IMR-90 (cell line): ENCODE measurements around the gene GALNT9. TPM values are rescaled to one million over a fixed set of nuclear protein-coding genes. Genes with fewer than 3 reads are reported as not detected.
A peak's percentile ranks its signal among the peaks of the same experiment; 100 is the strongest.

Experiments
- ATAC-seq: fragments of 200-7000 bp; cut with Tn5 transposase; 2 replicates; pipeline ENCODE4 v1.9.1; 2020; ENCODE audit warnings: low read depth, mild to moderate bottlenecking, moderate library complexity
- BruUV-seq: library from RNA; stranded (reverse); fragments of 400-500 nt; replicated peaks from 2 replicates; lab custom pipeline; 2021; lab: Mats Ljungman, UMichigan
- CTCF ChIA-PET: fragments of 300-600 bp; formaldehyde crosslinking; extraction: SDS; loops from one replicate; lab custom pipeline; 2021; ENCODE audit warnings: antibody characterized with exemption; lab: Yijun Ruan, JAX
- POLR2A ChIA-PET: fragments of 300-600 bp; sonication (Branson Sonifier 250); formaldehyde crosslinking; loops from one replicate; lab custom pipeline; 2022; ENCODE audit warnings: antibody characterized with exemption; ENCODE audit not compliant: unreplicated experiment; lab: Charles Lee
- DNase-seq: peaks from one replicate; pipeline ENCODE4 v3.0.0; 2013
- H2AFZ ChIP-seq: replicated peaks from 2 replicates; pipeline ENCODE3; 2013; ENCODE audit warnings: low read length, mild to moderate bottlenecking; ENCODE audit not compliant: poor library complexity
- H2AK5ac ChIP-seq: 2 replicates; pipeline ENCODE4 v1.6.1; 2013; ENCODE audit warnings: low read depth, low read length, inconsistent platforms
- H2AK9ac ChIP-seq: replicated peaks from 2 replicates; pipeline ENCODE3; 2013; ENCODE audit warnings: mild to moderate bottlenecking, low read depth, low read length, moderate library complexity; ENCODE audit not compliant: poor library complexity
- H2BK120ac ChIP-seq: 2 replicates; pipeline ENCODE4 v1.6.1; 2013; ENCODE audit warnings: low read depth, low read length, inconsistent platforms
- H2BK15ac ChIP-seq: 3 replicates; pipeline ENCODE4 v1.6.1; 2013; ENCODE audit warnings: low read depth, low read length, inconsistent platforms
- H2BK20ac ChIP-seq: 2 replicates; pipeline ENCODE4 v1.6.1; 2013; ENCODE audit warnings: low read depth, mild to moderate bottlenecking, inconsistent platforms, low read length, moderate library complexity
- H2BK5ac ChIP-seq: 2 replicates; pipeline ENCODE4 v1.6.1; 2013; ENCODE audit warnings: mild to moderate bottlenecking, low read depth, low read length, inconsistent platforms; ENCODE audit not compliant: poor library complexity, severe bottlenecking
- H3K14ac ChIP-seq: replicated peaks from 2 replicates; pipeline ENCODE4 v1.6.1; 2013; ENCODE audit warnings: low read depth, low read length, inconsistent platforms
- H3K18ac ChIP-seq: 2 replicates; pipeline ENCODE4 v1.6.1; 2013; ENCODE audit warnings: low read depth, low read length, control low read depth
- H3K23ac ChIP-seq: 2 replicates; pipeline ENCODE4 v1.6.1; 2013; ENCODE audit warnings: low read depth, low read length, inconsistent platforms
- H3K27ac ChIP-seq: 2 replicates; pipeline ENCODE4 v1.5.1; 2013; ENCODE audit warnings: mild to moderate bottlenecking, control low read depth, low read length; ENCODE audit not compliant: insufficient read depth
- H3K27me3 ChIP-seq: 2 replicates; pipeline ENCODE4 v1.6.1; 2013; ENCODE audit warnings: low read length; ENCODE audit not compliant: control insufficient read depth, insufficient read depth
- H3K36me3 ChIP-seq: 2 replicates; pipeline ENCODE4 v1.6.1; 2013; ENCODE audit warnings: low read length, mixed read lengths; ENCODE audit not compliant: control insufficient read depth, insufficient read depth
- H3K4ac ChIP-seq: 2 replicates; pipeline ENCODE4 v1.6.1; 2013; ENCODE audit warnings: low read depth, low read length, inconsistent platforms
- H3K4me1 ChIP-seq: 2 replicates; pipeline ENCODE4 v1.6.1; 2013; ENCODE audit warnings: low read length, mixed read lengths; ENCODE audit not compliant: control insufficient read depth, insufficient read depth
- H3K4me2 ChIP-seq: 2 replicates; pipeline ENCODE4 v1.6.1; 2013; ENCODE audit warnings: low read depth, mild to moderate bottlenecking, control low read depth, low read length, moderate library complexity
- H3K4me3 ChIP-seq: 2 replicates; pipeline ENCODE4 v1.5.1; 2013; ENCODE audit warnings: low read depth, mild to moderate bottlenecking, control low read depth, low read length, moderate library complexity; ENCODE audit not compliant: insufficient read depth
- H3K56ac ChIP-seq: 2 replicates; pipeline ENCODE4 v1.6.1; 2013; ENCODE audit warnings: low read length, inconsistent platforms; ENCODE audit not compliant: insufficient read depth; ENCODE audit errors: extremely low read depth
- H3K79me1 ChIP-seq, 2 experiments: 2 replicates each; pipeline ENCODE4 v1.6.1; 2013; ENCODE audit warnings: low read length in 2 of 2, inconsistent platforms in 1 of 2, low read depth in 1 of 2
- H3K9ac ChIP-seq: 2 replicates; pipeline ENCODE4 v1.6.1; 2013; ENCODE audit warnings: low read depth, low read length, control low read depth
- H3K9me1 ChIP-seq: 2 replicates; pipeline ENCODE4 v1.6.1; 2013; ENCODE audit warnings: low read length, inconsistent platforms; ENCODE audit not compliant: insufficient read depth
- H3K9me3 ChIP-seq: 2 replicates; pipeline ENCODE4 v1.6.1; 2013; ENCODE audit warnings: low read length; ENCODE audit not compliant: control insufficient read depth, insufficient read depth
- H4K20me1 ChIP-seq: 2 replicates; pipeline ENCODE4 v1.6.1; 2013; ENCODE audit warnings: low read length, inconsistent platforms; ENCODE audit not compliant: insufficient read depth
- H4K5ac ChIP-seq: 2 replicates; pipeline ENCODE4 v1.6.1; 2013; ENCODE audit warnings: mild to moderate bottlenecking, low read depth, low read length, control low read depth
- H4K8ac ChIP-seq, 2 experiments: 2 replicates each; pipeline ENCODE4 v1.6.1; 2013; ENCODE audit warnings: low read depth in 2 of 2, low read length in 2 of 2, control low read depth in 1 of 2, inconsistent platforms in 1 of 2
- H4K91ac ChIP-seq: 2 replicates; pipeline ENCODE4 v1.6.1; 2013; ENCODE audit warnings: low read depth, low read length, inconsistent platforms; ENCODE audit not compliant: insufficient read depth
- BHLHE40 ChIP-seq: fragments of 150-350 bp; IDR thresholded peaks from 2 replicates; pipeline ENCODE4 v1.6.1; 2016; ENCODE audit warnings: mild to moderate bottlenecking, low read depth, low read length
- CEBPB ChIP-seq: IDR thresholded peaks from 2 replicates; pipeline ENCODE4 v1.6.1; 2012; ENCODE audit warnings: low read depth, low read length, improper control_type of control experiment
- CHD1 ChIP-seq: IDR thresholded peaks from 2 replicates; pipeline ENCODE4 v1.6.1; 2012; ENCODE audit warnings: low read depth, low read length, improper control_type of control experiment
- CTCF ChIP-seq: conservative IDR thresholded peaks from 2 replicates; pipeline ENCODE4 v1.5.1; 2012; ENCODE audit warnings: mild to moderate bottlenecking, low read depth, low read length, improper control_type of control experiment
- ELK1 ChIP-seq: fragments of 150-350 bp; IDR thresholded peaks from 2 replicates; pipeline ENCODE4 v1.6.1; 2016; ENCODE audit warnings: low read depth, mild to moderate bottlenecking, low read length, moderate library complexity, borderline replicate concordance
- FOS ChIP-seq: fragments of 150-350 bp; IDR thresholded peaks from 2 replicates; pipeline ENCODE4 v1.6.1; 2016; ENCODE audit warnings: low read depth, low read length
- MAFK ChIP-seq: IDR thresholded peaks from 2 replicates; pipeline ENCODE4 v1.6.1; 2012; ENCODE audit warnings: low read depth, low read length, improper control_type of control experiment
- MAZ ChIP-seq: IDR thresholded peaks from 2 replicates; pipeline ENCODE4 v1.6.1; 2012; ENCODE audit warnings: low read depth, mild to moderate bottlenecking, low read length, improper control_type of control experiment, moderate library complexity, borderline replicate concordance
- MXI1 ChIP-seq: IDR thresholded peaks from 2 replicates; pipeline ENCODE4 v1.6.1; 2012; ENCODE audit warnings: low read depth, mild to moderate bottlenecking, low read length, moderate library complexity, borderline replicate concordance
- NFE2L2 ChIP-seq: fragments of 150-350 bp; IDR thresholded peaks from 2 replicates; pipeline ENCODE4 v1.6.1; 2016; ENCODE audit warnings: low read depth, mild to moderate bottlenecking, low read length
- POLR2A ChIP-seq: IDR thresholded peaks from 2 replicates; pipeline ENCODE4 v1.6.1; 2012; ENCODE audit warnings: mild to moderate bottlenecking, low read depth, low read length
- RAD21 ChIP-seq: IDR thresholded peaks from 2 replicates; pipeline ENCODE4 v1.6.1; 2012; ENCODE audit warnings: low read length, improper control_type of control experiment
- RCOR1 ChIP-seq: IDR thresholded peaks from 2 replicates; pipeline ENCODE4 v1.6.1; 2012; ENCODE audit warnings: mild to moderate bottlenecking, low read length, improper control_type of control experiment; ENCODE audit not compliant: insufficient replicate concordance
- RFX5 ChIP-seq: IDR thresholded peaks from 2 replicates; pipeline ENCODE4 v1.8.0; 2012; ENCODE audit warnings: low read depth, mild to moderate bottlenecking, low read length, moderate library complexity
- SMC3 ChIP-seq: fragments of 150-350 bp; IDR thresholded peaks from 2 replicates; pipeline ENCODE4 v1.6.1; 2016; ENCODE audit warnings: low read depth, mild to moderate bottlenecking, antibody characterized with exemption, low read length, moderate library complexity
- USF2 ChIP-seq: fragments of 150-350 bp; IDR thresholded peaks from 2 replicates; pipeline ENCODE4 v1.6.1; 2017; ENCODE audit warnings: mild to moderate bottlenecking, antibody characterized with exemption, low read length, low read depth
- WGBS, 2 experiments: methylation state at CpG; one replicate each; pipeline versions ENCODE4 v1.1.5 to v1.1.7; 2013; ENCODE audit warnings: missing lambda C conversion rate in 2 of 2; ENCODE audit not compliant: insufficient read length in 1 of 2; ENCODE audit errors: extremely low coverage in 2 of 2; 5-methylcytosine and 5-hydroxymethylcytosine counted together
- dilution Hi-C: fragments of 300-500 bp; cut with HindIII; formaldehyde crosslinking; loops from one replicate; pipeline ENCODE4 v1.14.3; 2018; ENCODE audit warnings: low sequenced_read_pairs; ENCODE audit not compliant: unreplicated experiment
- in situ Hi-C: fragments of 300-500 bp; cut with MboI; formaldehyde crosslinking; loops from 3 replicates; pipeline ENCODE4 v1.14.3; 2019; ENCODE audit warnings: low sequenced_read_pairs, inconsistent platforms, mixed read lengths
- intact Hi-C: fragments of 100-400 bp; cut with micrococcal nuclease; formaldehyde crosslinking; loops from 2 replicates; pipeline ENCODE4 v1.10.0; 2022
- polyA plus RNA-seq, 3 experiments: library from polyadenylated mRNA; depleted of rRNA; stranded (reverse); fragments of >200 nt; gene quantifications; 2 replicates each; pipeline ENCODE4 v1.2.3, GENCODE V29; 2012; ENCODE audit warnings: low replicate concordance in 1 of 3
- total RNA-seq: library from RNA; depleted of rRNA; stranded (reverse); fragments of >200 nt; gene quantifications from 2 replicates; pipeline ENCODE4 v1.2.3, GENCODE V29; 2012

Gene GALNT9
- total and polyA plus RNA-seq, 2 of the 4 experiments (the other 2 are of a cell fraction), result under 0.01 to 0.12 TPM

- H2BK5ac ChIP-seq, result peak overlapping the region; percentile 19
- dilution Hi-C loops, result no loop called here
- H2AFZ ChIP-seq, result no peak overlapping the region
- H4K5ac ChIP-seq, result no peak overlapping the region
- intact Hi-C loops, result no loop called here
- H2AK5ac ChIP-seq, result no peak overlapping the region
- ATAC-seq, result no peak
- H3K14ac ChIP-seq, result no peak overlapping the region
- no peak overlapping the region for H3K18ac ChIP-seq
- no peak overlapping the region for H3K9ac ChIP-seq
- H2BK20ac ChIP-seq, result no peak overlapping the region
- no peak overlapping the region for H2BK15ac ChIP-seq
- peaks cover 1% of the 10 kb centered on the region; the same call in 1 of the 2 replicates for H3K27me3 ChIP-seq
- CTCF ChIA-PET, result no interaction called here
- no peak overlapping the region for H3K4ac ChIP-seq
- peaks cover 8% of the 10 kb centered on the region; the same call in 1 of the 2 replicates for H3K9me3 ChIP-seq
- no peak overlapping the region for H4K8ac ChIP-seq
- DNase-seq, result no peak
- no peak overlapping the region for H3K4me2 ChIP-seq
- H3K9me1 ChIP-seq, result no peaks in the 10 kb centered on the region
- POLR2A ChIA-PET, result no interaction called here
- BruUV-seq, result no TSS peak
- no peak for TF ChIP-seq RCOR1
- TF ChIP-seq CHD1, result no peak
- TF ChIP-seq CEBPB, result no peak
- TF ChIP-seq MAZ, result no peak
- no peak for TF ChIP-seq SMC3
- TF ChIP-seq MAFK, result no peak
- no peak for TF ChIP-seq FOS
- no peak for TF ChIP-seq MXI1
- no peak for TF ChIP-seq RFX5
- no peak for TF ChIP-seq POLR2A
- no peak for TF ChIP-seq RAD21
- no peak for TF ChIP-seq USF2
- TF ChIP-seq NFE2L2, result no peak
- TF ChIP-seq CTCF, result no peak
- no peak for TF ChIP-seq BHLHE40
- TF ChIP-seq ELK1, result no peak
- WGBS, 2 experiments, result 84% methylated on average over 6 of the region's 10 CpGs; no CpG with 5 or more reads in 1 of the 2 experiments
- in situ Hi-C loops, result no loop called here
- no peak overlapping the region for H3K4me3 ChIP-seq
- no peaks in the 10 kb centered on the region for H3K4me1 ChIP-seq
- peak overlapping the region; percentile 28 for H2AK9ac ChIP-seq
- no peak overlapping the region for H4K91ac ChIP-seq
- no peaks in the 10 kb centered on the region for H3K36me3 ChIP-seq
- no peak overlapping the region for H3K23ac ChIP-seq
- H3K27ac ChIP-seq, result no peak overlapping the region
- no peak overlapping the region for H2BK120ac ChIP-seq
- no peaks in the 10 kb centered on the region for H3K79me1 ChIP-seq
- H4K20me1 ChIP-seq, result no peaks in the 10 kb centered on the region
- no peak overlapping the region for H3K56ac ChIP-seq
These were observed 61.5 kb downstream of the GALNT9 start for GRCh38 chr12:132267873-132268272.
